Peyer's patch (tissue), 4 donors: ENCODE measurements around the gene ZNF77.

ENCODE experiments used
- CTCF ChIP-seq, 6 experiments: fragments of 450-650 bp in 4 of 6; fragments of 200-600 bp in 2 of 6; sonication (generic) in 1 of 6; IDR thresholded peaks; one replicate each; pipeline ENCODE4 v1.5.1; 2017 to 2019; ENCODE audit warnings: antibody characterized with exemption in 6 of 6, mild to moderate bottlenecking in 3 of 6, moderate library complexity in 1 of 6
- POLR2A ChIP-seq, 2 donors: fragments of 450-650 bp; IDR thresholded peaks; one replicate each; pipeline ENCODE4 v1.5.1; 2017; ENCODE audit warnings: antibody characterized with exemption in 2 of 2, mild to moderate bottlenecking in 2 of 2, moderate library complexity in 2 of 2

GRCh38 chr19:2976609-2977000, 31.8 kb upstream of the ZNF77 start:
- TF ChIP-seq CTCF (IDR thresholded peaks at IDR 0.05) (no peak), POLR2A (IDR thresholded peaks at IDR 0.05) (no peak)
